WTC11 (cell line): Measurements from ENCODE around the gene HDGF. TPM values are rescaled to one million over a fixed set of nuclear protein-coding genes. Genes with fewer than 3 reads are reported as not detected.

Source experiments
- ATAC-seq: fragments of 200-7000 bp; cut with Tn5 transposase; 2 replicates; pipeline ENCODE4 v1.10.0; 2021; ENCODE audit warnings: mild to moderate bottlenecking, moderate library complexity
- CTCF ChIA-PET: fragments of 300-600 bp; sonication (Branson Sonifier 250); formaldehyde crosslinking; loops from one replicate; lab custom pipeline; 2021; ENCODE audit warnings: antibody characterized with exemption; lab: Charles Lee
- POLR2A ChIA-PET: fragments of 350-600 bp; sonication (Branson Sonifier 250); formaldehyde crosslinking; loops from one replicate; lab custom pipeline; 2021; ENCODE audit warnings: antibody characterized with exemption; lab: Charles Lee
- DNase-seq: peaks from one replicate; pipeline ENCODE4 v3.0.0; 2021; ENCODE audit warnings: low spot score
- H3K27ac Mint-ChIP-seq: 2 replicates; pipeline ENCODE4 v1.8.0; 2021; ENCODE audit warnings: mixed read lengths
- H3K27me3 Mint-ChIP-seq: 2 replicates; pipeline ENCODE4 v1.8.0; 2021; ENCODE audit warnings: low read depth, mild to moderate bottlenecking, moderate library complexity, mixed read lengths
- H3K36me3 Mint-ChIP-seq: 2 replicates; pipeline ENCODE4 v1.8.0; 2021; ENCODE audit warnings: mixed read lengths
- H3K4me1 Mint-ChIP-seq: 2 replicates; pipeline ENCODE4 v1.8.0; 2022; ENCODE audit warnings: mixed read lengths
- H3K4me3 Mint-ChIP-seq: 2 replicates; pipeline ENCODE4 v1.8.0; 2021; ENCODE audit warnings: mild to moderate bottlenecking, moderate library complexity, mixed read lengths
- H3K9me3 Mint-ChIP-seq: 2 replicates; pipeline ENCODE4 v1.8.0; 2021; ENCODE audit warnings: mixed read lengths
- ETV6 ChIP-seq: sonication (generic); formaldehyde crosslinking; IDR thresholded peaks from 2 replicates; pipeline ENCODE4 v1.8.1; 2022; ENCODE audit warnings: mild to moderate bottlenecking, missing genetic modification reagents
- FOXP1 ChIP-seq: sonication (generic); formaldehyde crosslinking; IDR thresholded peaks from 2 replicates; pipeline ENCODE4 v1.8.0; 2022; ENCODE audit warnings: missing genetic modification reagents, mild to moderate bottlenecking, moderate library complexity, borderline replicate concordance
- GABPB1 ChIP-seq: sonication (generic); formaldehyde crosslinking; IDR thresholded peaks from 2 replicates; pipeline ENCODE4 v1.8.1; 2023; ENCODE audit warnings: mild to moderate bottlenecking, missing genetic modification reagents
- IRF2 ChIP-seq: sonication (generic); formaldehyde crosslinking; IDR thresholded peaks from 2 replicates; pipeline ENCODE4 v1.8.0; 2022; ENCODE audit warnings: low read depth, missing genetic modification reagents, borderline replicate concordance
- NFATC4 ChIP-seq: fragments of 250-450 bp; sonication (Bioruptor Pico); IDR thresholded peaks from 2 replicates; pipeline ENCODE4 v1.9.0; 2021; ENCODE audit warnings: mild to moderate bottlenecking
- NFYB ChIP-seq: sonication (generic); formaldehyde crosslinking; conservative IDR thresholded peaks from 2 replicates; pipeline ENCODE4 v1.8.0; 2022; ENCODE audit warnings: low read depth, missing genetic modification reagents
- PRRX2 ChIP-seq: fragments of 250-450 bp; sonication (Bioruptor Pico); IDR thresholded peaks from 2 replicates; pipeline ENCODE4 v1.8.0; 2021; ENCODE audit warnings: mild to moderate bottlenecking
- RELA ChIP-seq: sonication (generic); formaldehyde crosslinking; IDR thresholded peaks from 2 replicates; pipeline ENCODE4 v1.8.1; 2022; ENCODE audit warnings: missing genetic modification reagents, mild to moderate bottlenecking, borderline replicate concordance
- RORB ChIP-seq: fragments of 250-450 bp; sonication (Bioruptor Pico); IDR thresholded peaks from 2 replicates; pipeline ENCODE4 v1.9.0; 2021; ENCODE audit warnings: mild to moderate bottlenecking
- SMAD3 ChIP-seq: sonication (generic); formaldehyde crosslinking; IDR thresholded peaks from 2 replicates; pipeline ENCODE4 v1.8.0; 2022; ENCODE audit warnings: missing genetic modification reagents, mild to moderate bottlenecking, borderline replicate concordance
- SMAD4 ChIP-seq: sonication (generic); formaldehyde crosslinking; IDR thresholded peaks from 2 replicates; pipeline ENCODE4 v1.8.0; 2022; ENCODE audit warnings: mild to moderate bottlenecking, missing genetic modification reagents
- SOX15 ChIP-seq: fragments of 250-450 bp; sonication (Bioruptor Pico); IDR thresholded peaks from 2 replicates; pipeline ENCODE4 v1.9.0; 2021; ENCODE audit warnings: mild to moderate bottlenecking
- SP1 ChIP-seq: sonication (generic); formaldehyde crosslinking; conservative IDR thresholded peaks from 2 replicates; pipeline ENCODE4 v1.8.1; 2022; ENCODE audit warnings: missing genetic modification reagents
- TP53 ChIP-seq: sonication (generic); formaldehyde crosslinking; IDR thresholded peaks from 2 replicates; pipeline ENCODE4 v1.8.1; 2023; ENCODE audit warnings: mild to moderate bottlenecking, missing genetic modification reagents
- ZNF138 ChIP-seq: sonication (generic); formaldehyde crosslinking; conservative IDR thresholded peaks from 2 replicates; pipeline ENCODE4 v1.8.1; 2022; ENCODE audit warnings: mild to moderate bottlenecking, moderate library complexity, missing genetic modification reagents
- ZNF263 ChIP-seq: sonication (generic); formaldehyde crosslinking; IDR thresholded peaks from 2 replicates; pipeline ENCODE4 v1.8.1; 2022; ENCODE audit warnings: low read depth, mild to moderate bottlenecking, moderate library complexity, missing genetic modification reagents
- total RNA-seq: library from RNA; stranded (reverse); gene quantifications from 3 replicates; pipeline ENCODE4 v1.2.3, GENCODE V29; 2021
- TF ChIP-seq, protein P1 (sequence below): sonication (generic); formaldehyde crosslinking; IDR thresholded peaks from 2 replicates; pipeline ENCODE4 v1.8.0; 2023; ENCODE audit warnings: missing genetic modification reagents
- TF ChIP-seq, protein P2 (sequence below): sonication (generic); formaldehyde crosslinking; IDR thresholded peaks from 2 replicates; pipeline ENCODE4 v1.8.1; 2022; ENCODE audit warnings: low read depth, missing genetic modification reagents, borderline replicate concordance
- TF ChIP-seq, protein P3 (sequence below): sonication (generic); formaldehyde crosslinking; IDR thresholded peaks from 2 replicates; pipeline ENCODE4 v1.8.1; 2022; ENCODE audit warnings: mild to moderate bottlenecking, moderate library complexity, missing genetic modification reagents
- TF ChIP-seq, protein P4 (sequence below): sonication (generic); formaldehyde crosslinking; IDR thresholded peaks from 2 replicates; pipeline ENCODE4 v1.8.1; 2023; ENCODE audit warnings: mild to moderate bottlenecking, missing genetic modification reagents, moderate library complexity
- TF ChIP-seq, protein P5 (sequence below): fragments of 250-450 bp; sonication (Bioruptor Pico); IDR thresholded peaks from 2 replicates; pipeline ENCODE4 v1.9.0; 2021; ENCODE audit warnings: mild to moderate bottlenecking
- TF ChIP-seq, protein P6 (sequence below): fragments of 250-450 bp; sonication (Bioruptor Pico); IDR thresholded peaks from 2 replicates; pipeline ENCODE4 v1.8.0; 2021; ENCODE audit warnings: mild to moderate bottlenecking

The HDGF gene
- total RNA-seq, 1 experiment from 2014 or later: 339 TPM

DNA sequence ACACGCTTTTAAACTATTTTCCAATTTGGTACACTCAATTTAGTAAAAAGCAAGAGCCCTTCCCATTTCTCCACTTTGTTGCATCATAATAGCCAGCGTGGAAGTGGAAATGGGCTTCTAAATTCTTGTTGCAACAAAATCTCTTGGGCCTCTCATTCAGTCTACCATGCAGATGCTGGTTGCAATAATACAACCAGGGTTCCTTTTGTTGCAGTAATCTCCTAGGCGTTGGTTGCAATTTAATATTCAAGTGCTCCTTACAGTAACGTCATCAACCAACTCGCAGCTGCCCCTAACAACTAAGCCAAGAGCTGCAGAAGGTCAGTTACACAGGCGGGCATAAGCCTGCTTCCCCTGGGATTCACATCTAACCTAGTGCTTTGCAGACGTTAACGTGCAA lies 2.7 kb upstream of the HDGF start:
- TF ChIP-seq IRF2 (CRISPR knock-in tag): no peak
- TF ChIP-seq SMAD4 (CRISPR knock-in tag): no peak
- TF ChIP-seq ZNF263 (CRISPR knock-in tag): no peak
- TF ChIP-seq ZNF138 (CRISPR knock-in tag): no peak
- TF ChIP-seq, protein P1, sequence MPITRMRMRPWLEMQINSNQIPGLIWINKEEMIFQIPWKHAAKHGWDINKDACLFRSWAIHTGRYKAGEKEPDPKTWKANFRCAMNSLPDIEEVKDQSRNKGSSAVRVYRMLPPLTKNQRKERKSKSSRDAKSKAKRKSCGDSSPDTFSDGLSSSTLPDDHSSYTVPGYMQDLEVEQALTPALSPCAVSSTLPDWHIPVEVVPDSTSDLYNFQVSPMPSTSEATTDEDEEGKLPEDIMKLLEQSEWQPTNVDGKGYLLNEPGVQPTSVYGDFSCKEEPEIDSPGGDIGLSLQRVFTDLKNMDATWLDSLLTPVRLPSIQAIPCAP (CRISPR knock-in tag): no peak
- TF ChIP-seq ETV6: no peak
- TF ChIP-seq, protein P2, sequence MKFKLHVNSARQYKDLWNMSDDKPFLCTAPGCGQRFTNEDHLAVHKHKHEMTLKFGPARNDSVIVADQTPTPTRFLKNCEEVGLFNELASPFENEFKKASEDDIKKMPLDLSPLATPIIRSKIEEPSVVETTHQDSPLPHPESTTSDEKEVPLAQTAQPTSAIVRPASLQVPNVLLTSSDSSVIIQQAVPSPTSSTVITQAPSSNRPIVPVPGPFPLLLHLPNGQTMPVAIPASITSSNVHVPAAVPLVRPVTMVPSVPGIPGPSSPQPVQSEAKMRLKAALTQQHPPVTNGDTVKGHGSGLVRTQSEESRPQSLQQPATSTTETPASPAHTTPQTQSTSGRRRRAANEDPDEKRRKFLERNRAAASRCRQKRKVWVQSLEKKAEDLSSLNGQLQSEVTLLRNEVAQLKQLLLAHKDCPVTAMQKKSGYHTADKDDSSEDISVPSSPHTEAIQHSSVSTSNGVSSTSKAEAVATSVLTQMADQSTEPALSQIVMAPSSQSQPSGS (CRISPR knock-in tag): no peak
- no peak for TF ChIP-seq SP1 (CRISPR knock-in tag)
- TF ChIP-seq, protein P3, sequence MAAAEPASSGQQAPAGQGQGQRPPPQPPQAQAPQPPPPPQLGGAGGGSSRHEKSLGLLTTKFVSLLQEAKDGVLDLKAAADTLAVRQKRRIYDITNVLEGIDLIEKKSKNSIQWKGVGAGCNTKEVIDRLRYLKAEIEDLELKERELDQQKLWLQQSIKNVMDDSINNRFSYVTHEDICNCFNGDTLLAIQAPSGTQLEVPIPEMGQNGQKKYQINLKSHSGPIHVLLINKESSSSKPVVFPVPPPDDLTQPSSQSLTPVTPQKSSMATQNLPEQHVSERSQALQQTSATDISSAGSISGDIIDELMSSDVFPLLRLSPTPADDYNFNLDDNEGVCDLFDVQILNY (CRISPR knock-in tag): no peak
- no peak for ATAC-seq
- H3K4me1 Mint-ChIP-seq: peaks cover 23% of the 10 kb centered on the region
- CTCF ChIA-PET: interaction anchor here (1.1 kb wide), 1 partner anchor 27 kb away, joined by 3 read pairs; no protein-coding TSS in a partner anchor
- POLR2A ChIA-PET: interaction anchor here (0.5 kb wide), 1 partner anchor 19 kb away, joined by 3 read pairs; no protein-coding TSS in a partner anchor
- H3K27ac Mint-ChIP-seq: no peak overlapping the region
- no peaks in the 10 kb centered on the region for H3K9me3 Mint-ChIP-seq
- no peaks in the 10 kb centered on the region for H3K27me3 Mint-ChIP-seq
- H3K36me3 Mint-ChIP-seq: no peaks in the 10 kb centered on the region
- DNase-seq: no peak
- H3K4me3 Mint-ChIP-seq: no peak overlapping the region

DNA sequence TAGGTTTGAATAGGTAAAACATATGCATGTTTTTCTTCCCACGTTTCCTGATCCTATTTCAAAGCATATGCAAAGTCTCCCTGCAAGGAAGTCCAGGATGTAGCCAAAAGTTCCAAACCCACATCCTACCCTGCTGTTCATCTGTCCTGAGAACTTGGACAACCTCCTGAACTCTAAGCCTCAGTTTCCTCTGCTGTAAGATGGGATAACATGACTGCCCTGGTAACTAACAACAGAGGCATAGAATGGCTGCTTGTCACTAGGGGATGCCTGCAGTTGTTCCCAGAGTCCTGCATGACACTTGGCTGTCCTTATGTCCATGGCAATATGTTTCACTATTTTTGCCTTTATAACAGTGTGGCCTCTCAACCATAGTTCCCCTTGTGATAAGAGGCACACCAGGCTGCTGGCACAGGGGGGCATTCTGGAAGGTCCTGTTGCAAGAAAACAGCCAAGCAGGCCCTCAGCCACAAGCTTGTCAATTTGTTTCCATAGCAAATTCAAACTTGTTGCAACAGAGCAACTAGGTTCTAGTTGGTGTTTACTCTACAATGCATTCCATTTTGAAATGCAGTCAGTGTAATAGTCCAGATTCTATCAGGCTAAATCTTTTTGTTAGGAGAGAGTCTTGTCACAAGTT lies 1.5 kb upstream of the HDGF start:
- Mint-ChIP-seq H3K4me3 (peak overlapping the region; percentile 96), H3K36me3 (no peaks in the 10 kb centered on the region), H3K27me3 (no peaks in the 10 kb centered on the region), H3K27ac (peak overlapping the region; percentile 93), H3K4me1 (peaks cover 35% of the 10 kb centered on the region), H3K9me3 (no peaks in the 10 kb centered on the region)
- no peak for ATAC-seq
- DNase-seq: no peak
- ChIA-PET POLR2A (interaction anchor here (0.9 to 2.3 kb wide), 7 partner anchors 12 to 175 kb away, joined by 3 to 36 read pairs (median 14); partner anchors contain the start of genes CRABP2, ISG20L2, METTL25B and MRPL24), CTCF (interaction anchor here (0.7 to 4.6 kb wide), 12 partner anchors 12 to 175 kb away, joined by 3 to 43 read pairs (median 8); partner anchors contain the start of genes BCAN, CRABP2, ISG20L2 and METTL25B)
- TF ChIP-seq, protein P4, sequence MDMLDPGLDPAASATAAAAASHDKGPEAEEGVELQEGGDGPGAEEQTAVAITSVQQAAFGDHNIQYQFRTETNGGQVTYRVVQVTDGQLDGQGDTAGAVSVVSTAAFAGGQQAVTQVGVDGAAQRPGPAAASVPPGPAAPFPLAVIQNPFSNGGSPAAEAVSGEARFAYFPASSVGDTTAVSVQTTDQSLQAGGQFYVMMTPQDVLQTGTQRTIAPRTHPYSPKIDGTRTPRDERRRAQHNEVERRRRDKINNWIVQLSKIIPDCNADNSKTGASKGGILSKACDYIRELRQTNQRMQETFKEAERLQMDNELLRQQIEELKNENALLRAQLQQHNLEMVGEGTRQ (CRISPR knock-in tag): no peak
- no peak for TF ChIP-seq NFYB (CRISPR knock-in tag)
- no peak for TF ChIP-seq SMAD3 (CRISPR knock-in tag)
- no peak for TF ChIP-seq RELA (CRISPR knock-in tag)
- TF ChIP-seq, protein P5, sequence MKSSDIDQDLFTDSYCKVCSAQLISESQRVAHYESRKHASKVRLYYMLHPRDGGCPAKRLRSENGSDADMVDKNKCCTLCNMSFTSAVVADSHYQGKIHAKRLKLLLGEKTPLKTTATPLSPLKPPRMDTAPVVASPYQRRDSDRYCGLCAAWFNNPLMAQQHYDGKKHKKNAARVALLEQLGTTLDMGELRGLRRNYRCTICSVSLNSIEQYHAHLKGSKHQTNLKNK (CRISPR knock-in tag): no peak
- TF ChIP-seq, protein P6, sequence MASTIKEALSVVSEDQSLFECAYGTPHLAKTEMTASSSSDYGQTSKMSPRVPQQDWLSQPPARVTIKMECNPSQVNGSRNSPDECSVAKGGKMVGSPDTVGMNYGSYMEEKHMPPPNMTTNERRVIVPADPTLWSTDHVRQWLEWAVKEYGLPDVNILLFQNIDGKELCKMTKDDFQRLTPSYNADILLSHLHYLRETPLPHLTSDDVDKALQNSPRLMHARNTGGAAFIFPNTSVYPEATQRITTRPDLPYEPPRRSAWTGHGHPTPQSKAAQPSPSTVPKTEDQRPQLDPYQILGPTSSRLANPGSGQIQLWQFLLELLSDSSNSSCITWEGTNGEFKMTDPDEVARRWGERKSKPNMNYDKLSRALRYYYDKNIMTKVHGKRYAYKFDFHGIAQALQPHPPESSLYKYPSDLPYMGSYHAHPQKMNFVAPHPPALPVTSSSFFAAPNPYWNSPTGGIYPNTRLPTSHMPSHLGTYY (CRISPR knock-in tag): no peak
- TF ChIP-seq PRRX2 (CRISPR knock-in tag): no peak
- no peak for TF ChIP-seq TP53
- no peak for TF ChIP-seq SMAD4 (CRISPR knock-in tag)
- no peak for TF ChIP-seq NFATC4 (CRISPR knock-in tag)
- no peak for TF ChIP-seq RORB (CRISPR knock-in tag)
- TF ChIP-seq, protein P1 (CRISPR knock-in tag): no peak
- TF ChIP-seq SOX15 (CRISPR knock-in tag): no peak
- TF ChIP-seq GABPB1 (CRISPR knock-in tag): no peak
- TF ChIP-seq FOXP1 (CRISPR knock-in tag): no peak
